ENCODE measurements around the gene SPTA1. TPM values are rescaled to one million over a fixed set of nuclear protein-coding genes. Genes with fewer than 3 reads are reported as not detected.

Gene SPTA1
- total RNA-seq, 2 experiments from 2014 or later, result not detected

DNA sequence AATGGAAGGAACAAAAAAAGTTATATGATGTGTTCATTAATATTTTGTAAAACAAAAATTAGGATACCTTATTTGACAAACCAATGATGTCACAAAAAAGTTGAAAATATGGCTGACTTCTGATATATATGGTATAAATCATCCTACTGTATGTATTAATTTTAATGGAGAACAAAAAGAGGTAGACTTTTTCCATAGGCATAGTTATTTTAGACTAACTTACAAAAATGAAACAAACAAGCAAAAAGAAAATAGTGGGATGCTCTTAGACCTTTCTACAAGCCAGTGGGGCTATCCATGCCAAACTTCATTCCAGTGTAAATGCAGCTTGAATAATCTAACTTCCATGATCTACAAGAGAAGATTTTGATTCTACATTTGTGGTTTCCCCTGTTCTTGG lies 522 bp upstream of the SPTA1 start:
- ChIA-PET POLR2A (no interaction called here), CTCF (interaction anchor here (1.3 kb wide), 1 partner anchor 9 kb away, joined by 3 read pairs; no protein-coding TSS in a partner anchor)

DNA sequence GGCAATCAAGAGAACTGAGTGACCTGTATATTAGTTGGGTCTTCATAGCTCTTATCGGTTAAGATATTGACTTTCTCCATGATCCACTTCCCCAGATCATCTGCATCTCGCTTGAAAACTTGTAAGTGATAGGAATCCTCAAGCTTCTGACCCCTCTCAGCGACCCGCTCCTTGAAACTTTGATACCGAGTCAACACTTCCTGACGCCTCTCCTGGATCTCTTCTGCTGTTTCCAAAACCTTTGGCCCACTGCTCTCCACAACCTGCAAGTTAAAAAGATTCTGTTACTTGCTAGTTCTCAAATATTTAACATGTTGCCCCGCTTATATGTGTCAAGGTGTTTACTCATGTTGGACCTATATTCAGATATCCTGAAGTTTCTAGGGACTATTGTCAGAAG lies 1.4 kb downstream of the SPTA1 start:
- CTCF ChIA-PET, result no interaction called here
- POLR2A ChIA-PET, result no interaction called here

DNA sequence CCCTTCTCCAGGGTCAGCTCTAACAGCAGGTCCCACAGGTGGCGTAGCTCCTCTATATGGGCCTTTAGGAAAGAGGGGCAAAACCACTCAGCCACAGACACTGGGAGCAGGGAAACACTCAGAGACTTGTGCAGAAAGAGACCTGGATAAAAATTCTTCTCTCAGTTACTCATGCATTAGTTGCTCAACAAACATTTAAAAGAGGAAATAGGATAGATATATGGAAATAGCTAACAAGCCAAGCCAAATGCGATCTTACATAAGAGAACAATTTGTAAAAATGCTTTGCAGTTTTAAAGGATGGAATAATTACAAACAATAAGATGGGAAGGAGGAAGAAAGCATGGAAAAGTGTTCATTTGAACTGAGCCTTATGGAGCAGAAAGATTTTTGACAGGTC lies 4.9 kb downstream of the SPTA1 start:
- POLR2A ChIA-PET, result no interaction called here
- CTCF ChIA-PET, result no interaction called here

DNA sequence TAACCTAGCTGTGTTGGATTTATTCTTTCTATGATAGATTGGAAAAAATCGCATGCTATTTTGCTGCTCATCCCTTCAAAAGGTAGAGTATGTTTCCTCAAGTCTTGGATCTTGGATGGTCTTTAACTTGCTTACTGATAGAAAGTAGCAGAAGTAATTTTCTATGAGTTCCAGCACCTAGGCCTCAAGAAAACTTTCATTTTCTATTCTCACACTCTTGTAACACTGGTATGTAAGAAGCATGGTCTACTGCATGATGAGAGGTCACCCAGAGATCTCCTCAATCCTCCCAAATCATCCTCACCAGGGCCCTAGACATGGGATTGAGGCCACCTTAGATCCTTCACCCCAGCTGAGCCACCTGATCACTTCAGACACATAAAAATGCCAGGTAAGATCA lies 7.2 kb downstream of the SPTA1 start:
- POLR2A ChIA-PET, result no interaction called here
- CTCF ChIA-PET, result no interaction called here

DNA sequence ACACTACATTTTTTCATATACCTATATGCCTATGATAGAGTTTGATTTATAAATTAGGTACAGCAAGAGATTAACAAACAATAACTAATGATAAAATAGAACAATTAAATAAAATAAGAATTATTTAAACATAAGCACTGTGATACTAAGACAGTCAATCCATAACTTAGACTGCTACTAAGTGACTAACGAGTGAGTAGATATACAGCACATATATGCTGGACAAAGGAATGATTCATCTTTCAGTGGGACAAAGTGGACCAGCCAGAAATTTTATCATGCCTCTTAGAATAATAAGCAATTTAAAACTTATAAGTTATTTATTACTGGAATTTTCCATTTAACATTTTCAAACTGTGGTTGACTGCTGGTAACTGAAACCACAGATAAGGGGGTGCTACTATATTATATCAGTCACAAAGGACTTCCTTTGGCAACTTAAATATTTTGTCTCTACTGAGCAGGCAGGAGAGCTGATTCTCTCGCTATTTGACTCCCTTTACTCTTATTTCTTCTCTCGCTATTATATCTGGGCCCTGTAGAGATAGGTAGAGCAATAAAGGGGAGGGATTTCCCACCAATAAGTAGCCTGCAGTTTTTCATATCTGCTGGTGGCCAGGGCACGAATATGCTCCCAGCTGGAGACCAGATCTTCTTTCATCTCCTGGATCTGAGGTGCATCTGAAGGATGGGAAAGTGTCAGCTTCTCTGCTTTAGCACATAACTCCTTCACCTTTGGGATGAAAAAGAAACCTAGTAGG lies 10.8 kb downstream of the SPTA1 start:
- ChIA-PET CTCF (no interaction called here), POLR2A (no interaction called here)

DNA sequence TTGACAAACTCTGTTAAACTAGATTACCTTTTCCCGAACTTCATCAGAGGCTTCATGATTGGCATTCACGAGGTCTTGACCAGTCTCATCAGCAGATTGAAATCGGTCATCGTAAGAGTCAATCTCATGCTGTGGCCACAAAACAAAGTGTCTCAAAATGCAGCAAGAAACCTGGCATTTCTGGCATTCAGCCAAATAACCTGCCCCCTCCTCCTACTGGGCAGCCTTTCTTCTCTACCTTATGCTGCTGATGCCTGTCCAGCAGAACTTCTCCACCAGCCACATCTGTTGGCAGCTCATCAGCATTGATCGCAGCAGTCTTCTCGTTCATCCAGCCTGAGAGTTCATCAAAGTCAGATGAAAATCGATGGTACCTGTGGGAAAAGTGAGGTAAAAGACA lies 12.2 kb downstream of the SPTA1 start:
- ChIA-PET POLR2A (no interaction called here), CTCF (no interaction called here)

DNA sequence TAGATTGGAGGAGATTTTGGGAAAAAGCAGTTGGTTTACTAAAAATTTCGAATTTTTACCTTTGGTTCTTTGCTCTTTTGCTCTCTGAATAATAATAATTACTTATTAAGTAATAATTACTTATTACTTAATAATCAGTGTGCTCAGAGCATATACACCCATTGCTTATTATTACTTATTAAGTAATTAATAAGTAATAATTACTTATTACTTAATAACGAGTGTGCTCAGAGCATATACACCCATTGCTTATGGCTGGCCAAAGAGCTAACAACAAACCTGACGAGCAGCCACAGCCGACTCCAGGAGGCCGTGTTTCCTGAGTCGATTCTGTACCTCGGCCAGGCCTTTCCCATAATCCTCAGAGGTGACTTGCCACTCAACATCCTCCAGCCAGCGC lies 20.5 kb downstream of the SPTA1 start:
- POLR2A ChIA-PET, result no interaction called here
- CTCF ChIA-PET, result no interaction called here

DNA sequence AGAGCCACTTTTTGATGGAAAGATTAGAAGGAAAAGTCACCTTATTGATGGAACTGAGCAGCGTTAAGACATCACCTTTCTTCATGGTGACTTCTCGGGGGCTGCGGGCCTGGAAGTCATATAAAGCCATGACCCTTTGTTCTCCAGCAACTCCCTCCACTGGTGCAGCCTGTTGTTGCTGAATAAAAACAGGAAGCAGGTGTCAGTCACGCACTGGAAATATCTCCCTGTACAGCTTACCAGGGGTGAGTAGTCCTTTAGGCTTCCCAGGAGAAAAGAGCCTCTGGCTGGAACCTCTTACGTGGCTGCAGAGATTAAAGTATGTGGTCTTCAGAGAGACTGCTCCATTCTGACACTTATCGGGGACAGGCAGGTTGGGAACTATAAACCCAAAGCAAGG lies 31.9 kb downstream of the SPTA1 start:
- POLR2A ChIA-PET, result no interaction called here
- CTCF ChIA-PET, result no interaction called here

DNA sequence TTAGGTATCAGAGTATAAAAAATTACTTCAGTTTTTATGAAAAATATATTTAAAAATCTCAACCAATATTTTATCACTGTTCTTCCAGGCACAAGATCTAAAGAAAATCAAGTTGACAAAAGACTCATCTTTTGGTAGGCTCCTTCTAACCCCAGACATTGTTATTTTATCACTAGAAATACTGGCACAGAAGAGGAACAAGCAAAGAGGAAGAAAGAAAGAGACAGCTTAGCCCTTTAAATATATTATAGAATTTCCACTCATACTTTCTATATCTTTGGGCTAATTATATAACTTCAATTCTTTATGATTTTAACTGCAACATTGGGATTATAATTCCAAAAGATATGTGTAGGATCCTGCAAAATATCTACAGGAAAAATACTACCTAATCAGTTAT lies 32.4 kb downstream of the SPTA1 start:
- ChIA-PET CTCF (no interaction called here), POLR2A (no interaction called here)

DNA sequence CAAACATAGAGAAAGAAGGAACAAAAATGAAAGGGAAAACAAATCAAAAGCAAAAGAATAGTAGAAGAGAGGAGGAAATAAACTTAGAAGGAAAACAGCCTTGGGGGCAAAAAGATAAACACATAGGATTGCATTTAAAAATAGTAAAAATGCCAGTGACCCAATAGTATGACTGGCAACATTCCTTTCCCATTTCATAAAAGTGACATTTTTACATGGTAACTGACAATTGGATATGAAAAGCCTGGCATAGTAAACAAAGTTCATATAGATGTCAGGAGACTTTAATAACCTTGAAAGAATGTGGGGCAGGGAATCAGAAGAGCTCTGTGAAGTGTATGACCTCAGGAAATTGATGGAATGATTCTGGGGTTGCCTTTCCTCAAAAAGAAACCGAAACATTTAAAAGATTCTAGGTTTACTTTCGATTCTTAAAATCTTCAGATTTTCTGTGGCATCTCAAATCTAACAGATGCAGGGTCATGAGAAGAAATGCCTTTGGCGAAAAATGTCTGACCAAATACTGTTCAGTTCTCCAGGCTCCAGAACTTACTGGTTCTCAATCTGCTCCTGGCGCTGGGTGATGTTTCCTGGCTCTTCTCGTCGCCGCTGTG lies 33.7 kb downstream of the SPTA1 start:
- ChIA-PET POLR2A (no interaction called here), CTCF (no interaction called here)

DNA sequence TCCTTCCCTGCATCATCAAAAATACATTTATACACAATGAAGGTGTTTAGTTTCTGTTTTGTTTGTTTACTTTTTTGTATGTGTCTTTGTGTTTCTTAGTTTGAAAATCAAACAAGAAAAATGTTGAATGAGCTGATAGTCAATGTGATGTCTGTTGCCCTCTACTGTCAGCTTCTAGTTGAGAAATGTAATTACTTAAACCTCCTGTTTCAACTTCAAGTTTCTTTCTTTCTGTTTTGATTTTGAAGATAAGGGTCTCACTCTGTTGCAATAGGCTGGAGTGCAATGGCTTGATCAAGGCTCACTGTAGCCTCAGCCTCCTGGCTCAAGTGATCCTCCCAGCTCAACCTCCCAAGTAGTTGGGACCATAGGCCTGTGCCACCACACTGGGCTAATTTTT lies 37.5 kb downstream of the SPTA1 start:
- ChIA-PET CTCF (no interaction called here), POLR2A (no interaction called here)

DNA sequence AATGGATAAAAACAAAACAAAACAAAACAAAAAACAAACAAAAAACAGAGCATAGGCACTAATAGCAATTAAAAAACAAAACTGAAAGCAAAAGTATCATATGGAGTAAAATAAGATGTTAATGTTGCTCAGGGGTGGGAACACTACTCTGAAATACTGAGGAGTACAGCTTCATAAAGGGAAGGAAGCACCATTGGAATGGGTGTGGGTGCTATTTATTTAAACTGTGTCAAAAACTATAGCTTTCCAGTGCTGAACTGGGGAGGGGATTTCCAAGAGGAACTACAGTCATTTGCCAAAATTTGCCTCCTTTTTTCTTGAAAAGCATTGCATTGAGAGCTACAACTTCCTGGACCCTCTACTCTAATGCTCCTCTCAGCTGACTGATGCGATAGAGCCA lies 40.0 kb downstream of the SPTA1 start:
- CTCF ChIA-PET, result no interaction called here
- POLR2A ChIA-PET, result no interaction called here

DNA sequence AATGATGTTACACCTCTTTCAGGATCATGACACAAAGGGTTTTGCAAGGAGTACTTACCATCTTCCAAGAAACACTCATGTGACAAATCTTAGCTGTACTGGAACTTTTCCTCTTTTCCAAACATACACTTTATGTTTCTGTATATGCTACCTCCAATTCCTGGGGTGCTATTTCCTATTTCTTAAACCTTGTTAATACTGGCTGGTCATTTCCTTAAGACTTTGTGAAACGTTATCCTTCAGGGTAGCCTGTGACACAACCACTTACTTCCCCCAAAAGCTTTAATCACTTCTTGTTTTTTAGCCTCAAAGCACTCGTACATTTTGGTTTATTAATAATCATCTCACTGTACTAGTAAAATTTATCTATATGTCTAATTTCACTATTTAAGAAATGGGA lies 42.1 kb downstream of the SPTA1 start:
- POLR2A ChIA-PET, result no interaction called here
- CTCF ChIA-PET, result no interaction called here

DNA sequence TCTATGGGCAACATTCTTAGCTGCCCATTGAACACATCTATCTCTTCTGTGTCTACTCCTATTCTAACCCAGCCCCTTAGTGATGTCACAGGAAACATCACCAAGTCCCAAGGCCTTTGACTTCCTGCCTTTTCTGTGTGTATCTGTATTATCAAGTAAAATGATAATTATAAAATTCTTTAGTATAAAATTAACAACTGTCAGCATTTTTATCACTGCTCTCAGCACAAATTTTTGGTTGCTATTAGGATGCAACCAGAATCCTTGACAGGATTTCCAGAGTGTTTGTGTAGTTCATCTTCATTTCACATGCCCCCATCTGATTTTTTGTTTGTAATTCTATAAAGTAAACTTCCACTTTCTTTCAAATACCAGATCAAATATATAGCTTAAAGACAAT lies 47.6 kb downstream of the SPTA1 start:
- CTCF ChIA-PET, result no interaction called here
- POLR2A ChIA-PET, result no interaction called here

DNA sequence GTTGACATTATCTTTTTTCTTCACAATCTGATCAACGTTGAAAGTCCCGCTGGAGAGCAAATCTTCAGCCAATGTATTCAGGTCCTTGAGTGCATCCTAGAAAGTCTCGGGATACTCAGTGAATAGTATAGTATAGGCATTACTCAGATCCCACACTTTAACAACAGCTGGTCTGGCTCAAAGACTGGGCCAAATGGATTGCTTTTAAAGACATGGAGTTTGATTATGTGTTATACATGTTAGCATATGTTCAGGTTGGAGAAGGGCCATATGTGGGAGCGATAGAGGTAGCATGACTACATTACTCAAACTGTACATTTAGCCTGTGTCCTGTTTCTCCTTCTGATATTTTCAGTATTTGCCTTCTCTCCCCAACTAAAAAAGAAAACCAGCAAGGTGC lies 48.4 kb downstream of the SPTA1 start:
- ChIA-PET POLR2A (no interaction called here), CTCF (no interaction called here)

DNA sequence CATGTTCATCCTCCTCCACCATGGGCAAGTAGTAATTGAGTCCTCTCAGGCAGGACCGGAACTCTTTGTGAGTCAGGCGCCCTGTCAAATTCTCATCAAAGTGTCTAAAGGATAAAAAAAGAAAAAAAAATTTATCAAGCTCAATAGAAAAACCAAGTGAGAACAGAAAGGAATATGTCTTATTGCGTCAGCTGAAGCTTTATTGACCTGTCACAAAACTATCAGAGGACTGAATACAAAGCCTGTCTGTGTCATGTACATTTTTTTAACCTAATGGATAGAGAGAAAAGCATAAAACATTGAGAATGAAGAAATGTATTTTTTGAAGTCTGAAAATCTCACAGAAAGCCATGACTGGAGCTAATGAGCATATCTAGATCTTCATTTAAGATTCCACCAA lies 72.8 kb downstream of the SPTA1 start:
- ChIA-PET POLR2A (no interaction called here), CTCF (no interaction called here)

DNA sequence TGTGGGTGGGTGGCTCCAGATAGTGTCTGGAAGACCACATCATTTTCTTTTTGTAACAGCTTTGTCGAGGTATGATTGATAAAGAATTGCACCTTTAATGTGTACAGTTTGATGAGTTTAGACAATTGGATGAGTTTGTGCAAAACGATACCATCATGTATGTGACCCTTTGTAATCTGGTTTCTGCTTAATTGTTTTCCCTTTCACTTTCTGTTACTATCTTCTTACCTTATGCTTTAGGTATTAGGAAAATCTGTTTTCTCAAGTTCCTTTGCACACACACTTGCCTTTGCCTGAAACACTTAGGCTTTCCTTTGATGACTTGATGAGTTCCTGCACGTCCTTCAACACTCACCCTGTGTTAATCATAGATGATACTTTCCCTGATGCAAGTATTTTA lies 74.6 kb downstream of the SPTA1 start:
- POLR2A ChIA-PET, result no interaction called here
- CTCF ChIA-PET, result no interaction called here

DNA sequence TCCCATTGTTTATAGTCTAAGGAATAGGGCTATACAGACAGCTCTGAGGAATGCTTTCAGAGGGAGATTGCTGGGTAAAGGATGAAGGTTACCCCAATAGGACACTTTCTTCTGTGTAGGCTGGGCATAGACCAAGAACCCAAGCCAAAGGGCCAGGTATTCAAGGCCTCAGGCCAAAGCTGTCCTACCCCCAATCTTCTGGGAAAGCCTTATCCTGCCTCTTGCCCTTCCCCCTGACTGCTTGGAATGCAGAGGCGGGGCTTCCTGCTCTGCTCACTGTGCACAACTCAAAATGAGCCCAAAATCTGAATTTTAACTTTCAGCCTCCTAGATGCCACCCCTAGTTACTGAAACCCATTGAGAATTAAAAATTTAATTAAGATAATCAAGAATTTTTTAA lies 79.2 kb downstream of the SPTA1 start:
- CTCF ChIA-PET, result no interaction called here
- POLR2A ChIA-PET, result no interaction called here

DNA sequence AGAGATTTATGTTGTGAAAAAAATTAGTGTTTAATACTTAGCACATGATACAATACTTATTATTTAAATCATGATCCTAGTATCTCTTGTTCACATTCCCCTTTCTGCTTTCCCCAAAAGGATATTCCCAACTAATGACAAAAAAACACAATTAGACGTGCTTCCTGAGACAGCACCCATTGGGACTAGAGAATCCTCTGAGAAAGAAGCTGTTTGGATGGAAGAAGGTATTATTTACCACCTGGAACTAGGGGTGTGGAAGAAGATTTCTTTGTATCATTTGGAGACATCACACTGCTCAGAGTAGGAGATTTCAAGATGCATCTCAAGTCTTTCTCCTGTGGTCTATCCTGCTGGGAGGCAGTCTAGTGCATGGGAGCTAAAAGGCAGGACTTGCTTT lies 81.5 kb downstream of the SPTA1 start, which contains the start of gene OR10Z1:
Gene OR10Z1 (plus strand): TSS at position 301 of the 400 bp plus-strand sequence. CDS start 1,171 bp downstream, outside the sequence.
- CTCF ChIA-PET, result no interaction called here

DNA sequence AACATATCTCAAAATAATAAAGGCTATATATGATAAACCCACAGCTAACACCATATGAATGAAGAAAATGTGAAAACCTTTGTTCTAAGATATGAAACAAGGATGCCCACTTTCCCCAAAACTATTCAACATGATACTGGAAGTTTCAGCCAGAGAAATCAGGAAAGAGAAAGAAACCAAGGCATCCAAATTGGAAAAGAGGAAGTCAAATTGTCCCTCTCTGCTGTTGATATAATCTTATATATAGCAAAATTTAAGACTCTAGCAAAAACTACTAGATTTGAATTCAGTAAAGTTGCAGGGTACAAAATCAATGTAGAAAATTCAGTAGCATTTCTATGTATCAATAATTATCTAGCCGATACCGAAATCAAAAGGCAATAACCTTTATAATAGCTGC lies 85.8 kb downstream of the SPTA1 start:
- POLR2A ChIA-PET, result no interaction called here
- CTCF ChIA-PET, result no interaction called here

More for the DNA sequence above, 81.5 kb downstream of the SPTA1 start, which contains the start of gene OR10Z1:
- POLR2A ChIA-PET, result no interaction called here

DNA sequence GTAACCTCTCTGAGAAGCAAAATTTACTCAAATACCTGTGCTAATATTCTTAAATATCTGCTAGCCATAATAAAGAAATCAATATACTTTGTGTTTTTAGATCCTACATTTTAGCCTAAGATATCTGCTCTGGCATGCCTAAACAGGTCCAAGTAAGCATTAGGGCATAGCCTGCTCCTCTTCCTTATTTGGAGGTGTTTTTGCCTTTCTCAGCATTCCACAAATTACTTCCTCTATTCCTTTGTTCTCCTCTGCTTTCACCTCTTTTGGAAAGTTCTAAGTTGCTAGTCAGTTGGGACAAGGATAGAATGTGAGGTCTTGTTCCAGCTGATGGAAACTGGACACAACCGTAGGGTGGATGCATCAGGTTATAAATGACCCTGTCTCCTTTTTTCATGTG lies 99.6 kb downstream of the SPTA1 start:
- ChIA-PET CTCF (no interaction called here), POLR2A (no interaction called here)

DNA sequence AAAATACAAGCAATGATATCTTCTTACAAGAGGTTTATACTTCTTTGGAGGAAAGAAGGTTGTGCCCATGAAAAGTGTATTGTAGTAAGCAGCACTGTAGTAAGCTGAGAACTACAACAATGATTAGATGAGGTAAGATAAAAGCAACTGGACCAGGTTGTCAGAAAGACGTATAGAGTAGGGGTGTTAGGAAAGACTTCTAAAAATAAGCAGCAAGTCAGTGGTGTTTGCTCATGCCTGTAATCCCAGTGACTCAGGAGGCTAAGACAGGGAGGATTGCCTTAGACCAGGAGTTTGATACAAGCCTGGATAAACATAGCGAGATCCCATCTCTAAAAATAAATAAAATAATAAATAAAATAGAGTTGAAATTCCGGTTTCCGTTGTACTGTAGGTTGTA lies 102.6 kb downstream of the SPTA1 start:
- ChIA-PET POLR2A (no interaction called here), CTCF (no interaction called here)
